ENCODE measurements around the gene LCE4A. TPM values are rescaled to one million over a fixed set of nuclear protein-coding genes. Genes with fewer than 3 reads are reported as not detected.

LCE4A gene
- total RNA-seq, 1 donor from 2014 or later, result not detected

- Mint-ChIP-seq H3K9me3 (peaks cover 6% of the 10 kb centered on the region), H3K27ac (no peak overlapping the region), H3K4me1 (ENCODE audit: unreplicated experiment) (no peaks in the 10 kb centered on the region), H3K36me3 (no peaks in the 10 kb centered on the region), H3K4me3 (no peak overlapping the region), H3K27me3 (no peaks in the 10 kb centered on the region)
- no peak for DNase-seq (ENCODE audit: extremely low spot score, unreplicated experiment)
- TF ChIP-seq CTCF (conservative IDR thresholded peaks at IDR 0.05), result no peak
Observed at GRCh38 chr1:152718238-152718637, 10.3 kb downstream of the LCE4A start.

- no peaks in the 10 kb centered on the region for H3K36me3 Mint-ChIP-seq
- H3K27ac Mint-ChIP-seq, result no peak overlapping the region
- no peaks in the 10 kb centered on the region for H3K4me1 Mint-ChIP-seq (ENCODE audit: unreplicated experiment)
- no peaks in the 10 kb centered on the region for H3K27me3 Mint-ChIP-seq
- no peak for DNase-seq (ENCODE audit: extremely low spot score, unreplicated experiment)
- no peak for TF ChIP-seq CTCF (conservative IDR thresholded peaks at IDR 0.05)
- H3K4me3 Mint-ChIP-seq, result no peak overlapping the region
- no peaks in the 10 kb centered on the region for H3K9me3 Mint-ChIP-seq
Observed at GRCh38 chr1:152725261-152725660, 17.3 kb downstream of the LCE4A start.

- DNase-seq (ENCODE audit: extremely low spot score, unreplicated experiment), result no peak
- Mint-ChIP-seq H3K9me3 (no peaks in the 10 kb centered on the region), H3K4me3 (no peak overlapping the region), H3K4me1 (ENCODE audit: unreplicated experiment) (no peaks in the 10 kb centered on the region), H3K27me3 (no peaks in the 10 kb centered on the region), H3K27ac (no peak overlapping the region), H3K36me3 (no peaks in the 10 kb centered on the region)
- no peak for TF ChIP-seq CTCF (conservative IDR thresholded peaks at IDR 0.05)
Observed at GRCh38 chr1:152728986-152729385, 21.0 kb downstream of the LCE4A start.

- no peak for DNase-seq (ENCODE audit: extremely low spot score, unreplicated experiment)
- no peak overlapping the region for H3K4me3 Mint-ChIP-seq
- H3K27me3 Mint-ChIP-seq, result no peaks in the 10 kb centered on the region
- H3K36me3 Mint-ChIP-seq, result no peaks in the 10 kb centered on the region
- no peaks in the 10 kb centered on the region for H3K4me1 Mint-ChIP-seq (ENCODE audit: unreplicated experiment)
- no peak overlapping the region for H3K27ac Mint-ChIP-seq
- H3K9me3 Mint-ChIP-seq, result peaks cover 6% of the 10 kb centered on the region
- no peak for TF ChIP-seq CTCF (conservative IDR thresholded peaks at IDR 0.05)
Observed at GRCh38 chr1:152735648-152736047, 27.7 kb downstream of the LCE4A start.

GRCh38 chr1:152737997-152738396, 30.0 kb downstream of the LCE4A start:
- Mint-ChIP-seq H3K4me1 (ENCODE audit: unreplicated experiment) (no peaks in the 10 kb centered on the region), H3K27ac (no peak overlapping the region), H3K36me3 (no peaks in the 10 kb centered on the region), H3K9me3 (peaks cover 6% of the 10 kb centered on the region), H3K4me3 (no peak overlapping the region), H3K27me3 (no peaks in the 10 kb centered on the region)
- DNase-seq (ENCODE audit: extremely low spot score, unreplicated experiment), result no peak
- TF ChIP-seq CTCF (conservative IDR thresholded peaks at IDR 0.05), result no peak

GRCh38 chr1:152739841-152740240, 31.9 kb downstream of the LCE4A start:
- Mint-ChIP-seq H3K27me3 (no peaks in the 10 kb centered on the region), H3K9me3 (peaks cover 6% of the 10 kb centered on the region), H3K4me1 (ENCODE audit: unreplicated experiment) (no peaks in the 10 kb centered on the region), H3K36me3 (no peaks in the 10 kb centered on the region), H3K4me3 (no peak overlapping the region), H3K27ac (no peak overlapping the region)
- DNase-seq (ENCODE audit: extremely low spot score, unreplicated experiment), result no peak
- TF ChIP-seq CTCF (conservative IDR thresholded peaks at IDR 0.05), result no peak

All from type B pancreatic cell (in vitro differentiated cells).